Kidney (tissue), 14 donors: ENCODE data around the gene NFYC. TPM values are rescaled to one million over a fixed set of nuclear protein-coding genes. Genes with fewer than 3 reads are reported as not detected.
A peak's percentile ranks its signal among the peaks of the same experiment; 100 is the strongest.

Experiments used
- DNase-seq, 5 donors: peaks; one replicate each; pipeline ENCODE4 v3.0.0-alpha.2; 2013 to 2020
- FAIRE-seq: peaks from 2 replicates; lab custom pipeline; 2012; peaks lifted over from hg19 to GRCh38; lab: Jason Lieb, UNC
- H3K27ac ChIP-seq, 2 donors: one replicate each; pipeline ENCODE4 v1.7.0; 2013; ENCODE audit warnings: low read depth in 2 of 2, low read length in 2 of 2, inconsistent platforms in 1 of 2
- H3K27me3 ChIP-seq: one replicate; pipeline ENCODE4 v1.7.1; 2013; ENCODE audit warnings: low read length, inconsistent platforms; ENCODE audit not compliant: control insufficient read depth, insufficient read depth
- H3K36me3 ChIP-seq, 3 donors: one replicate each; pipeline versions ENCODE4 v1.7.0 to v1.7.1; 2013; ENCODE audit warnings: low read length in 3 of 3, control low read depth in 1 of 3, inconsistent platforms in 1 of 3; ENCODE audit not compliant: insufficient read depth in 3 of 3, control insufficient read depth in 2 of 3
- H3K4me1 ChIP-seq, 3 donors: one replicate each; pipeline versions ENCODE4 v1.7.0 to v1.7.1; 2013; ENCODE audit warnings: low read length in 3 of 3, inconsistent platforms in 1 of 3, low read depth in 1 of 3; ENCODE audit not compliant: control insufficient read depth in 2 of 3, insufficient read depth in 2 of 3
- H3K4me3 ChIP-seq, 3 donors: one replicate each; pipeline versions ENCODE4 v1.7.0 to v1.8.1; 2013; ENCODE audit warnings: low read length in 3 of 3, control low read depth in 1 of 3, inconsistent platforms in 1 of 3
- H3K9ac ChIP-seq, 3 donors: one replicate each; pipeline versions ENCODE4 v1.7.0 to v1.7.1; 2013; ENCODE audit warnings: low read length in 3 of 3, control low read depth in 1 of 3, inconsistent platforms in 1 of 3
- H3K9me3 ChIP-seq, 3 donors: one replicate each; pipeline versions ENCODE4 v1.7.0 to v1.7.1; 2013; ENCODE audit warnings: low read length in 3 of 3, control low read depth in 1 of 3, inconsistent platforms in 1 of 3; ENCODE audit not compliant: control insufficient read depth in 2 of 3, insufficient read depth in 1 of 3
- intact Hi-C: fragments of 100-400 bp; cut with DNase I; formaldehyde crosslinking; loops from one replicate; pipeline ENCODE4 v1.11.1; 2022
- polyA plus RNA-seq: library from polyadenylated mRNA; stranded (reverse); fragments of 350-450 nt; fragmentation: Illumina TruSeq; extraction: RNeasy Lipid Tissue Mini Kit (QIAGEN cat#74804); gene quantifications from one replicate; pipeline ENCODE4 v1.2.3, GENCODE V29; 2014; ENCODE audit warnings: low read depth, low replicate concordance; ENCODE audit not compliant: insufficient read depth
- total RNA-seq: library from RNA; stranded (reverse); fragmentation: NEBNext Ultra II Directional; extraction: Animal tissue kit (Norgen Biotek cat#: 25700); gene quantifications from one replicate; pipeline ENCODE4 v1.2.1, GENCODE V29; 2021
- TF ChIP-seq, protein P1 (sequence below): IDR thresholded peaks from 3 replicates; pipeline ENCODE4 v1.5.1; 2012; ENCODE audit warnings: mild to moderate bottlenecking, moderate library complexity, borderline replicate concordance; ENCODE audit not compliant: insufficient read depth; ENCODE audit errors: extremely low read depth
- donor health status: control.
- donor health status: control.
- donor health status: control.
- donor health status: control.
- donor health status: control.
- donor health status: DM: yes; HTN: yes; CAD: no.
- donor health status: Normal renal cell carcinoma (clear cell type).

NFYC gene
- total and polyA plus RNA-seq, 2 donors from 2014 or later: 52.1 to 69.3 TPM

DNA sequence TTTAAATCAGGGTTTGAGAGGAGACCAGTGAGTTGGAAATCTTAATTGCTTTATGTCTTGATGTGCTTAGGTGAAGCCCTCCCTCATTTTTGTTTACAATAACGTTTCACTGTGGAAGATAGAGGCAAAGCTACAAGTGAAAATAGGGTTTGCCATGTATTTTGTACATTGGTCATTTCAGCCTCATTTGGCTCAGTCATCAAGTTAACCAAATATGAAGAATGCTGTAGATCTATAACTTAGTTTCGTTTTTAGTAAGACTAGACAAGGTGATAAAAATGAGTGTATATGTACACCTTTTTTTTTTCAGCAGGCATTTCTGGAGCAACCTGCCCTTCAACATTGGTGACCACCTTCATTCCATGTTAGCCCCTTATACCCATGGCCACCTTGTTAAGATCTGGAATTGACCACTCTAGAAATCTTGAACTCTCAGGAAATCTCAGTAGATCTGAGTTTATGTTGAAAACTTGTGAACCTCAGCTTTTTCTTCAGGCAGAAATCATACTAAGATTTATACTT is 2.9 kb downstream of the NFYC start:
- no peak overlapping the region for H3K4me3 ChIP-seq
- H3K4me1 ChIP-seq: peaks cover 5 to 28% (median 8%) of the 10 kb centered on the region in 3 donors
- DNase-seq (no peak), FAIRE-seq (no peak)
- H3K9ac ChIP-seq: no peak overlapping the region
- intact Hi-C loops: no loop called here
- H3K27ac ChIP-seq: no peak overlapping the region
- H3K9me3 ChIP-seq: no peaks in the 10 kb centered on the region
- no peaks in the 10 kb centered on the region for H3K27me3 ChIP-seq
- TF ChIP-seq, protein P1, sequence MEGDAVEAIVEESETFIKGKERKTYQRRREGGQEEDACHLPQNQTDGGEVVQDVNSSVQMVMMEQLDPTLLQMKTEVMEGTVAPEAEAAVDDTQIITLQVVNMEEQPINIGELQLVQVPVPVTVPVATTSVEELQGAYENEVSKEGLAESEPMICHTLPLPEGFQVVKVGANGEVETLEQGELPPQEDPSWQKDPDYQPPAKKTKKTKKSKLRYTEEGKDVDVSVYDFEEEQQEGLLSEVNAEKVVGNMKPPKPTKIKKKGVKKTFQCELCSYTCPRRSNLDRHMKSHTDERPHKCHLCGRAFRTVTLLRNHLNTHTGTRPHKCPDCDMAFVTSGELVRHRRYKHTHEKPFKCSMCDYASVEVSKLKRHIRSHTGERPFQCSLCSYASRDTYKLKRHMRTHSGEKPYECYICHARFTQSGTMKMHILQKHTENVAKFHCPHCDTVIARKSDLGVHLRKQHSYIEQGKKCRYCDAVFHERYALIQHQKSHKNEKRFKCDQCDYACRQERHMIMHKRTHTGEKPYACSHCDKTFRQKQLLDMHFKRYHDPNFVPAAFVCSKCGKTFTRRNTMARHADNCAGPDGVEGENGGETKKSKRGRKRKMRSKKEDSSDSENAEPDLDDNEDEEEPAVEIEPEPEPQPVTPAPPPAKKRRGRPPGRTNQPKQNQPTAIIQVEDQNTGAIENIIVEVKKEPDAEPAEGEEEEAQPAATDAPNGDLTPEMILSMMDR: no peak
- no peaks in the 10 kb centered on the region for H3K36me3 ChIP-seq

- Histone ChIP-seq H3K9me3 (no peaks in the 10 kb centered on the region), H3K4me1 (peaks cover 5 to 28% (median 5%) of the 10 kb centered on the region in 3 donors), H3K27ac (peak overlapping the region; percentile 40 to 61), H3K9ac (no peak overlapping the region), H3K4me3 (peak overlapping the region in 1 of 3 donors; percentile 17), H3K36me3 (no peaks in the 10 kb centered on the region), H3K27me3 (no peaks in the 10 kb centered on the region)
- TF ChIP-seq, protein P1: no peak
- DNase-seq (no peak), FAIRE-seq (no peak)
- intact Hi-C loops: no loop called here
Observed at GRCh38 chr1:40696294-40696693, 4.8 kb downstream of the NFYC start.

GRCh38 chr1:40697436-40697835 is 5.9 kb downstream of the NFYC start:
- intact Hi-C loops: no loop called here
- H3K27me3 ChIP-seq: no peaks in the 10 kb centered on the region
- H3K36me3 ChIP-seq: no peaks in the 10 kb centered on the region
- peaks cover 3 to 28% (median 5%) of the 10 kb centered on the region in 3 donors for H3K4me1 ChIP-seq
- no peaks in the 10 kb centered on the region for H3K9me3 ChIP-seq
- DNase-seq (no peak), FAIRE-seq (no peak)
- no peak overlapping the region for H3K27ac ChIP-seq
- no peak overlapping the region for H3K9ac ChIP-seq
- H3K4me3 ChIP-seq: no peak overlapping the region
- TF ChIP-seq, protein P1: no peak

- Histone ChIP-seq H3K4me3 (no peak overlapping the region), H3K9ac (no peak overlapping the region), H3K4me1 (peaks cover 4 to 16% (median 13%) of the 10 kb centered on the region in 3 donors), H3K9me3 (no peaks in the 10 kb centered on the region), H3K27ac (no peak overlapping the region), H3K36me3 (no peaks in the 10 kb centered on the region), H3K27me3 (no peaks in the 10 kb centered on the region)
- FAIRE-seq (no peak), DNase-seq (no peak)
- intact Hi-C loops: no loop called here
- TF ChIP-seq, protein P1: no peak
Observed at GRCh38 chr1:40699787-40700186, 8.3 kb downstream of the NFYC start.
